ENCODE data around the gene LUZP1.

GRCh38 chr1:23103001-23103889 is 65.4 kb downstream of the LUZP1 start:
- no peak for TF ChIP-seq ZNF140 (tag by site-specific recombination; IDR thresholded peaks at IDR 0.05)
- TF ChIP-seq CTCF (tag by site-specific recombination; IDR thresholded peaks at IDR 0.05) = no peak
- no peak for TF ChIP-seq ZNF274 (IDR thresholded peaks at IDR 0.05; ENCODE audit: low read length)
- no peak for TF ChIP-seq ZNF274 (tag by site-specific recombination; IDR thresholded peaks at IDR 0.05; ENCODE audit: borderline replicate concordance)
